DOHH2 (cell line): Measurements from ENCODE around the gene NOC2L.

Experiments
- H3F3A ChIP-seq: fragments of 200-600 bp; sonication (generic), shearing (Covaris generic); 2 replicates; pipeline ENCODE4 v1.6.0; 2016; ENCODE audit warnings: antibody characterized with exemption, mild to moderate bottlenecking; ENCODE audit not compliant: control insufficient read depth, insufficient read depth
- H3K27ac ChIP-seq: fragments of 200-600 bp; sonication (generic); 2 replicates; pipeline ENCODE4 v1.5.1; 2014; ENCODE audit warnings: low read depth, mild to moderate bottlenecking, low read length, moderate library complexity
- H3K27me3 ChIP-seq: fragments of 200-600 bp; sonication (generic); 2 replicates; pipeline ENCODE4 v1.6.1; 2014; ENCODE audit warnings: mild to moderate bottlenecking, low read length, mixed read lengths; ENCODE audit not compliant: control insufficient read depth
- H3K36me3 ChIP-seq: fragments of 200-600 bp; sonication (generic); 2 replicates; pipeline ENCODE4 v1.6.1; 2014; ENCODE audit warnings: mild to moderate bottlenecking, low read length, moderate library complexity, mixed read lengths; ENCODE audit not compliant: control insufficient read depth
- H3K4me1 ChIP-seq: fragments of 200-600 bp; sonication (generic); 2 replicates; pipeline ENCODE4 v1.6.1; 2014; ENCODE audit warnings: mild to moderate bottlenecking, low read length, mixed read lengths; ENCODE audit not compliant: control insufficient read depth
- H3K4me2 ChIP-seq: fragments of 200-600 bp; sonication (generic); 2 replicates; pipeline ENCODE4 v1.6.0; 2014; ENCODE audit warnings: mild to moderate bottlenecking, low read length, moderate library complexity
- H3K4me3 ChIP-seq: fragments of 200-600 bp; sonication (generic); 2 replicates; pipeline ENCODE4 v1.5.1; 2014; ENCODE audit warnings: mild to moderate bottlenecking, low read length, mixed read lengths
- H3K79me2 ChIP-seq: fragments of 200-600 bp; sonication (generic); 2 replicates; pipeline ENCODE4 v1.6.1; 2014; ENCODE audit warnings: mild to moderate bottlenecking, low read length, mixed read lengths; ENCODE audit not compliant: control insufficient read depth
- H3K9me2 ChIP-seq: fragments of 200-600 bp; sonication (generic); replicated peaks from 2 replicates; pipeline ENCODE4 v1.6.1; 2014; ENCODE audit warnings: mild to moderate bottlenecking, low read length, mixed read lengths; ENCODE audit not compliant: control insufficient read depth
- H3K9me3 ChIP-seq: fragments of 200-600 bp; sonication (generic); 2 replicates; pipeline ENCODE4 v1.6.1; 2014; ENCODE audit warnings: antibody characterized with exemption, low read length, mixed read lengths; ENCODE audit not compliant: control insufficient read depth, insufficient read depth
- H4K20me1 ChIP-seq: fragments of 200-600 bp; sonication (generic); 2 replicates; pipeline ENCODE4 v1.6.0; 2014; ENCODE audit warnings: low read depth, mild to moderate bottlenecking, antibody characterized with exemption, low read length, moderate library complexity; ENCODE audit not compliant: control insufficient read depth, insufficient read depth
- EZH2phosphoT487 ChIP-seq: fragments of 200-600 bp; sonication (generic); IDR thresholded peaks from 2 replicates; pipeline ENCODE4 v1.6.1; 2017; ENCODE audit warnings: borderline replicate concordance, mild to moderate bottlenecking, antibody characterized with exemption, low read length, moderate library complexity, mixed read lengths
- TF ChIP-seq, protein P1 (sequence below): fragments of 200-600 bp; sonication (generic); IDR thresholded peaks from one replicate; pipeline ENCODE4 v1.5.1; 2014; ENCODE audit warnings: antibody characterized with exemption, mild to moderate bottlenecking, low read depth, low read length; ENCODE audit not compliant: poor library complexity, severe bottlenecking

Gene NOC2L

DNA sequence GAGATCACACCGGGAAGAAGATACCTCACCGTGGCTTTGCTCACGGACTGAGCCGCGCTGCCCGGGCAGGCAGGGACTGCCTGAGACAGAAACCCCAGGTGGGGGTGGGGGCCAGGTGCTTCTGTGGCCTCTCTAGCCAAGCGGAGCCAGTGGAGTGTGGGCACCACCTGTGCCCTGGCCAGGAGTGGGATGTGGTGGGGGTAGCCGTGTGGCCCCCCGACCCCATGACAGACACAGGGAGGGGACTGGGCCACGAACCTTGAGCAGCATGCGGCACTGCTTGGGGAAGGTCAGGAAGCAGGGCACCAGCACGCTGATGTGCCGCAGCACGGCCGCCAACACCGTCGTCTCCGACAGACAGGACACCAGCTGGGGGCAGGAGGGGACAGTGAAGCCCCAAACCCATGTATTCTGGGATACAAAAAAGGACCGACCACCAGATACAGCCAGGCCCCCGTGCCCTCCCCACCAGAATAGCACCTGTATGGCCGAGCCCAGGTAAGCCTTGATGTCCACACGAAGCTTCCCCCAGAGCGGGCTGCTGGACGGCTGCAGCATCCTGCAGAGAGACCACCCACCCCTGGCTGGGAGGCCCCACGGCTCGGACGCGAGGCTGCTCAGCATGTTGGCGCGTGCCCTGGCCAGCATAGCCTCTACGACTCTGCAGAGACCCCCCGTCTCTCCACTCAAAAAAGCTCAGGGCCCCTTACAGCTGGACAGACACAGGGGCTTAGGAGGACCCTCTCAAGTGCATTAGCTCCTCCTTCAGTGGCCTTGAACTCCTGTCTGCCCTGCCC is 5.3 kb downstream of the NOC2L start:
- H3K4me1 ChIP-seq: peaks cover 8% of the 10 kb centered on the region; the same call in 1 of the 2 replicates
- H3K4me3 ChIP-seq: no peak overlapping the region
- no peaks in the 10 kb centered on the region for H3F3A ChIP-seq
- 0 out of 2 replicates have a peak, but pooled peaks cover 6% of the 10 kb centered on the region for H4K20me1 ChIP-seq
- H3K9me3 ChIP-seq: no peaks in the 10 kb centered on the region
- no peaks in the 10 kb centered on the region for H3K27me3 ChIP-seq
- no peak overlapping the region for H3K27ac ChIP-seq
- H3K36me3 ChIP-seq: peaks cover 88% of the 10 kb centered on the region
- TF ChIP-seq, protein P1, sequence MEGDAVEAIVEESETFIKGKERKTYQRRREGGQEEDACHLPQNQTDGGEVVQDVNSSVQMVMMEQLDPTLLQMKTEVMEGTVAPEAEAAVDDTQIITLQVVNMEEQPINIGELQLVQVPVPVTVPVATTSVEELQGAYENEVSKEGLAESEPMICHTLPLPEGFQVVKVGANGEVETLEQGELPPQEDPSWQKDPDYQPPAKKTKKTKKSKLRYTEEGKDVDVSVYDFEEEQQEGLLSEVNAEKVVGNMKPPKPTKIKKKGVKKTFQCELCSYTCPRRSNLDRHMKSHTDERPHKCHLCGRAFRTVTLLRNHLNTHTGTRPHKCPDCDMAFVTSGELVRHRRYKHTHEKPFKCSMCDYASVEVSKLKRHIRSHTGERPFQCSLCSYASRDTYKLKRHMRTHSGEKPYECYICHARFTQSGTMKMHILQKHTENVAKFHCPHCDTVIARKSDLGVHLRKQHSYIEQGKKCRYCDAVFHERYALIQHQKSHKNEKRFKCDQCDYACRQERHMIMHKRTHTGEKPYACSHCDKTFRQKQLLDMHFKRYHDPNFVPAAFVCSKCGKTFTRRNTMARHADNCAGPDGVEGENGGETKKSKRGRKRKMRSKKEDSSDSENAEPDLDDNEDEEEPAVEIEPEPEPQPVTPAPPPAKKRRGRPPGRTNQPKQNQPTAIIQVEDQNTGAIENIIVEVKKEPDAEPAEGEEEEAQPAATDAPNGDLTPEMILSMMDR: no peak
- no peak for TF ChIP-seq EZH2phosphoT487
- H3K79me2 ChIP-seq: peaks cover 23% of the 10 kb centered on the region
- H3K9me2 ChIP-seq: no peaks in the 10 kb centered on the region
- no peak overlapping the region for H3K4me2 ChIP-seq

DNA sequence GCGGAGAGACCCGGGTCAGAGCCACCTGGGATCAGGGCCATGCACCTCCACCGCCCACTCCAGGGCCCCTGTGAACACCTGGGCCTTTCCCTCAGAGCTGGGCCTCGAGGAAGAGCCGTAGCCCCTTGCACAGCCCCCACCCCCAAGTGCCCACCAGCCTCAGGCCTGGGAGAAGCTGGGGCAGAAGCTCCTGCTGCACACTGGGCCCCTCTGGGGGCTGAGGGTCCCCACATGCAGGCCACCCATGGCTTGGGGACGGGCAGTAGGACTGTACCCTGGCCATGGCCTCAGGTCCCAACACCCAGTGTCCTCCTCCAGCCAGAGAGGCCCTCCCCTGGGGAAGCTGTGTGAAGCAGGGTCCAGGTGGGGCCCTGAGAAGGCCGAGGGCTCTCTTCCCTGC is 6.5 kb downstream of the NOC2L start:
- H3K4me2 ChIP-seq: no peak overlapping the region
- H3K4me3 ChIP-seq: no peak overlapping the region
- H4K20me1 ChIP-seq: 0 out of 2 replicates have a peak, but pooled peaks cover 6% of the 10 kb centered on the region
- H3K36me3 ChIP-seq: peaks cover 95% of the 10 kb centered on the region
- no peaks in the 10 kb centered on the region for H3K9me3 ChIP-seq
- H3K79me2 ChIP-seq: peaks cover 12% of the 10 kb centered on the region
- H3K9me2 ChIP-seq: no peaks in the 10 kb centered on the region
- no peak overlapping the region for H3K27ac ChIP-seq
- H3F3A ChIP-seq: no peaks in the 10 kb centered on the region
- H3K4me1 ChIP-seq: peaks cover 4% of the 10 kb centered on the region; the same call in 1 of the 2 replicates
- TF ChIP-seq EZH2phosphoT487: no peak
- TF ChIP-seq, protein P1: no peak
- no peaks in the 10 kb centered on the region for H3K27me3 ChIP-seq

DNA sequence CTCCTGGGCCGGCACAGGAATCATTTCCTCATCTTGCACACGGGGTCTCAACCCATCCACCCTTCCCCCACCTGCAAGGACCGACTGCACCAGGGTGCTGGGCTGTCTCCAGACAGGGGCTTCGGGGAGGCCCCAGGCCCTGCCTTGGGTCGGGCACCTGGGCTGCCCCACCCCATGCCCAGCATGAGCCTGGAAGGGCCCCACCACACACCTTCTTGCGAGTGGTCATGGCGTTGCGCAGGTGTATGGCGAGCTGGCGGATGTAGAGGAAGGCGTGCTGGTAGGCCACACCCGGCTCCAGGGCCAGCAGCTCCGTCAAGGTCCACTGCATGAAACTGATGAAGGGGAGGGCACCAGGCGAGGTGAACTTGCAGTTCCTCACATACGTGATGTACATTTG is 6.9 kb downstream of the NOC2L start:
- H3K4me1 ChIP-seq: no peaks in the 10 kb centered on the region
- no peaks in the 10 kb centered on the region for H3K27me3 ChIP-seq
- H3K9me3 ChIP-seq: no peaks in the 10 kb centered on the region
- no peak overlapping the region for H3K27ac ChIP-seq
- peaks cover 8% of the 10 kb centered on the region for H3K79me2 ChIP-seq
- no peak overlapping the region for H3K4me3 ChIP-seq
- TF ChIP-seq, protein P1: no peak
- no peak for TF ChIP-seq EZH2phosphoT487
- H4K20me1 ChIP-seq: 0 out of 2 replicates have a peak, but pooled peaks cover 6% of the 10 kb centered on the region
- H3K4me2 ChIP-seq: no peak overlapping the region
- H3K9me2 ChIP-seq: no peaks in the 10 kb centered on the region
- peaks cover 97% of the 10 kb centered on the region for H3K36me3 ChIP-seq
- H3F3A ChIP-seq: no peaks in the 10 kb centered on the region
